HCT116 (cell line): ENCODE data around the gene CAMKMT. TPM values are rescaled to one million over a fixed set of nuclear protein-coding genes. Genes with fewer than 3 reads are reported as not detected.

Experiments used
- ATAC-seq: fragments of 200-7000 bp; cut with Tn5 transposase; 2 replicates; pipeline ENCODE4 v1.9.1; 2020; ENCODE audit warnings: mild to moderate bottlenecking, moderate library complexity
- BruUV-seq: library from RNA; stranded (reverse); fragments of 400-500 nt; replicated peaks from 2 replicates; lab custom pipeline; 2021; lab: Mats Ljungman, UMichigan
- CTCF ChIA-PET: fragments of 300-600 bp; sonication (Branson Sonifier 250); formaldehyde crosslinking; loops from one replicate; lab custom pipeline; 2021; ENCODE audit warnings: antibody characterized with exemption; lab: Charles Lee
- POLR2A ChIA-PET: fragments of 300-600, 350-600 bp; sonication (Branson Sonifier 250); formaldehyde crosslinking; loops from one replicate; lab custom pipeline; 2021; ENCODE audit warnings: antibody characterized with exemption; lab: Charles Lee
- RAD21 ChIA-PET, 2 experiments: fragments of 300-600 bp; sonication (Branson Sonifier 250); formaldehyde crosslinking; loops; one replicate each; lab custom pipeline; 2023; ENCODE audit warnings: low total read pairs in 2 of 2; ENCODE audit not compliant: uncharacterized antibody in 2 of 2, unreplicated experiment in 2 of 2, low non-redundant PET in 1 of 2; lab: Charles Lee
- DNase-seq: peaks from one replicate; pipeline ENCODE4 v3.0.0-alpha.2; 2010; ENCODE audit warnings: low read depth, low spot score
- H2AFZ ChIP-seq: fragments of 200-600 bp; shearing (Covaris generic), sonication (generic); 2 replicates; pipeline ENCODE4 v1.6.1; 2017; ENCODE audit warnings: low read depth, mixed run types, mixed read lengths, antibody characterized with exemption, low read length; ENCODE audit not compliant: poor library complexity, severe bottlenecking
- H3K27ac ChIP-seq: 2 replicates; pipeline ENCODE4 v1.5.1; 2012; ENCODE audit warnings: low read depth, low read length
- H3K27me3 ChIP-seq: fragments of 200-600 bp; sonication (generic); 2 replicates; pipeline ENCODE4 v1.6.1; 2016; ENCODE audit warnings: mixed run types, low read length, mixed read lengths; ENCODE audit not compliant: insufficient read depth
- H3K36me3 ChIP-seq, 2 experiments: fragments of 200-500 bp in 1 of 2; fragments of 200-600 bp in 1 of 2; sonication (Bioruptor generic) in 1 of 2; sonication (generic) in 1 of 2; 2 replicates each; pipeline versions ENCODE4 v1.5.1 to v1.6.1; 2014 to 2016; ENCODE audit warnings: low read length in 2 of 2, inconsistent platforms in 1 of 2, mixed read lengths in 1 of 2, mixed run types in 1 of 2; ENCODE audit not compliant: insufficient read depth in 2 of 2, control insufficient read depth in 1 of 2
- H3K4me1 ChIP-seq, 2 experiments: fragments of 200-600 bp in 1 of 2; sonication (generic) in 1 of 2; 2 replicates each; pipeline versions ENCODE4 v1.5.1 to v1.6.1; 2012 to 2017; ENCODE audit warnings: low read length in 2 of 2, inconsistent platforms in 1 of 2, mild to moderate bottlenecking in 1 of 2, mixed read lengths in 1 of 2, mixed run types in 1 of 2, moderate library complexity in 1 of 2; ENCODE audit not compliant: insufficient read depth in 2 of 2, control insufficient read depth in 1 of 2
- H3K4me2 ChIP-seq: fragments of 200-600 bp; sonication (generic); 2 replicates; pipeline ENCODE4 v1.6.1; 2017; ENCODE audit warnings: mixed run types, low read length, mixed read lengths
- H3K4me3 ChIP-seq, 2 experiments: fragments of 200-600 bp in 1 of 2; sonication (generic) in 1 of 2; replicated peaks in 1 of 2; 2 replicates each; pipeline ENCODE4 v1.5.1; 2011 to 2016; ENCODE audit warnings: low read length in 2 of 2, control low read depth in 1 of 2, low read depth in 1 of 2, mild to moderate bottlenecking in 1 of 2, mixed read lengths in 1 of 2, mixed run types in 1 of 2
- H3K79me2 ChIP-seq: fragments of 200-600 bp; sonication (generic); 2 replicates; pipeline ENCODE4 v1.6.1; 2017; ENCODE audit warnings: mild to moderate bottlenecking, mixed run types, low read length, moderate library complexity, mixed read lengths; ENCODE audit not compliant: insufficient read depth
- H3K9ac ChIP-seq: fragments of 200-600 bp; sonication (generic); 2 replicates; pipeline ENCODE4 v1.6.1; 2016; ENCODE audit warnings: low read length, mixed read lengths
- H3K9me2 ChIP-seq: fragments of 200-600 bp; sonication (generic), shearing (Covaris generic); 2 replicates; pipeline ENCODE4 v1.6.1; 2017; ENCODE audit warnings: mixed run types, mild to moderate bottlenecking, moderate library complexity; ENCODE audit not compliant: insufficient read depth
- H3K9me3 ChIP-seq, 2 experiments: fragments of 200-500 bp in 1 of 2; fragments of 200-600 bp in 1 of 2; sonication (Bioruptor generic) in 1 of 2; sonication (generic) in 1 of 2; 2 replicates each; pipeline ENCODE4 v1.6.1; 2014 to 2017; ENCODE audit warnings: low read length in 2 of 2, mixed read lengths in 2 of 2, inconsistent platforms in 1 of 2, low read depth in 1 of 2, mild to moderate bottlenecking in 1 of 2, mixed run types in 1 of 2, moderate library complexity in 1 of 2; ENCODE audit not compliant: control insufficient read depth in 1 of 2, insufficient read depth in 1 of 2
- H4K20me1 ChIP-seq: fragments of 200-600 bp; sonication (generic), shearing (Covaris generic); 2 replicates; pipeline ENCODE4 v1.6.1; 2017; ENCODE audit warnings: mixed run types, mild to moderate bottlenecking, moderate library complexity; ENCODE audit not compliant: insufficient read depth
- CEBPB ChIP-seq: IDR thresholded peaks from 2 replicates; pipeline ENCODE4 v1.6.1; 2012; ENCODE audit warnings: low read depth
- EGR1 ChIP-seq: IDR thresholded peaks from 2 replicates; pipeline ENCODE4 v1.6.1; 2012; ENCODE audit warnings: low read depth
- ELF1 ChIP-seq: IDR thresholded peaks from 2 replicates; pipeline ENCODE4 v1.6.1; 2012; ENCODE audit warnings: low read depth, borderline replicate concordance
- POLR2A ChIP-seq: IDR thresholded peaks from 2 replicates; pipeline ENCODE4 v1.7.0; 2011; ENCODE audit warnings: borderline replicate concordance; ENCODE audit not compliant: insufficient read depth, insufficient read length; ENCODE audit errors: extremely low read depth
- SP1 ChIP-seq: IDR thresholded peaks from 2 replicates; pipeline ENCODE4 v1.6.1; 2012; ENCODE audit warnings: low read depth
- ZBTB33 ChIP-seq: IDR thresholded peaks from 2 replicates; pipeline ENCODE4 v1.6.1; 2011; ENCODE audit warnings: mild to moderate bottlenecking, low read length, moderate library complexity; ENCODE audit not compliant: insufficient replicate concordance; ENCODE audit errors: extremely low read depth
- intact Hi-C: fragments of 100-400 bp; cut with micrococcal nuclease; formaldehyde crosslinking; loops from 2 replicates; pipeline ENCODE4 v1.10.0; 2022
- total RNA-seq: library from RNA; stranded (reverse); gene quantifications from one replicate; pipeline ENCODE4 v1.2.1, GENCODE V29; 2021; ENCODE audit not compliant: unreplicated experiment
- TF ChIP-seq, protein P1 (sequence below): IDR thresholded peaks from 2 replicates; pipeline ENCODE4 v1.6.1; 2012; ENCODE audit warnings: low read depth
- TF ChIP-seq, protein P2 (sequence below): IDR thresholded peaks from 2 replicates; pipeline ENCODE4 v1.6.1; 2012

CAMKMT gene
- total RNA-seq, 1 experiment from 2014 or later: 10.6 TPM

- no peak overlapping the region for H3K9ac ChIP-seq
- TF ChIP-seq CEBPB: no peak
- TF ChIP-seq ELF1: no peak
- TF ChIP-seq, protein P1, sequence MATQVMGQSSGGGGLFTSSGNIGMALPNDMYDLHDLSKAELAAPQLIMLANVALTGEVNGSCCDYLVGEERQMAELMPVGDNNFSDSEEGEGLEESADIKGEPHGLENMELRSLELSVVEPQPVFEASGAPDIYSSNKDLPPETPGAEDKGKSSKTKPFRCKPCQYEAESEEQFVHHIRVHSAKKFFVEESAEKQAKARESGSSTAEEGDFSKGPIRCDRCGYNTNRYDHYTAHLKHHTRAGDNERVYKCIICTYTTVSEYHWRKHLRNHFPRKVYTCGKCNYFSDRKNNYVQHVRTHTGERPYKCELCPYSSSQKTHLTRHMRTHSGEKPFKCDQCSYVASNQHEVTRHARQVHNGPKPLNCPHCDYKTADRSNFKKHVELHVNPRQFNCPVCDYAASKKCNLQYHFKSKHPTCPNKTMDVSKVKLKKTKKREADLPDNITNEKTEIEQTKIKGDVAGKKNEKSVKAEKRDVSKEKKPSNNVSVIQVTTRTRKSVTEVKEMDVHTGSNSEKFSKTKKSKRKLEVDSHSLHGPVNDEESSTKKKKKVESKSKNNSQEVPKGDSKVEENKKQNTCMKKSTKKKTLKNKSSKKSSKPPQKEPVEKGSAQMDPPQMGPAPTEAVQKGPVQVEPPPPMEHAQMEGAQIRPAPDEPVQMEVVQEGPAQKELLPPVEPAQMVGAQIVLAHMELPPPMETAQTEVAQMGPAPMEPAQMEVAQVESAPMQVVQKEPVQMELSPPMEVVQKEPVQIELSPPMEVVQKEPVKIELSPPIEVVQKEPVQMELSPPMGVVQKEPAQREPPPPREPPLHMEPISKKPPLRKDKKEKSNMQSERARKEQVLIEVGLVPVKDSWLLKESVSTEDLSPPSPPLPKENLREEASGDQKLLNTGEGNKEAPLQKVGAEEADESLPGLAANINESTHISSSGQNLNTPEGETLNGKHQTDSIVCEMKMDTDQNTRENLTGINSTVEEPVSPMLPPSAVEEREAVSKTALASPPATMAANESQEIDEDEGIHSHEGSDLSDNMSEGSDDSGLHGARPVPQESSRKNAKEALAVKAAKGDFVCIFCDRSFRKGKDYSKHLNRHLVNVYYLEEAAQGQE: no peak
- no peak for TF ChIP-seq POLR2A
- TF ChIP-seq, protein P2, sequence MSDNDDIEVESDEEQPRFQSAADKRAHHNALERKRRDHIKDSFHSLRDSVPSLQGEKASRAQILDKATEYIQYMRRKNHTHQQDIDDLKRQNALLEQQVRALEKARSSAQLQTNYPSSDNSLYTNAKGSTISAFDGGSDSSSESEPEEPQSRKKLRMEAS: no peak
- TF ChIP-seq ZBTB33: no peak
- no peak for TF ChIP-seq EGR1
- no peak for TF ChIP-seq SP1
- H3K9me3 ChIP-seq: no peaks in the 10 kb centered on the region
- H2AFZ ChIP-seq: no peak overlapping the region
- no peak overlapping the region for H3K27ac ChIP-seq
- peaks cover 16 to 18% of the 10 kb centered on the region in 2 experiments for H3K4me1 ChIP-seq
- H3K4me2 ChIP-seq: no peak overlapping the region
- no peaks in the 10 kb centered on the region for H3K27me3 ChIP-seq
- no peaks in the 10 kb centered on the region for H3K9me2 ChIP-seq
- RAD21 ChIA-PET: no interaction called here
- H4K20me1 ChIP-seq: no peaks in the 10 kb centered on the region
- H3K36me3 ChIP-seq: no peaks in the 10 kb centered on the region
- DNase-seq (no peak), ATAC-seq (no peak)
- POLR2A ChIA-PET: no interaction called here
- intact Hi-C loops: no loop called here
- CTCF ChIA-PET: no interaction called here
- no peaks in the 10 kb centered on the region for H3K79me2 ChIP-seq
- H3K4me3 ChIP-seq: no peak overlapping the region
- BruUV-seq: no TSS peak
Observed at GRCh38 chr2:44545005-44545404, 183.3 kb downstream of the CAMKMT start.
